ENCODE measurements around the gene TMPRSS7.

- TF ChIP-seq, protein P1, sequence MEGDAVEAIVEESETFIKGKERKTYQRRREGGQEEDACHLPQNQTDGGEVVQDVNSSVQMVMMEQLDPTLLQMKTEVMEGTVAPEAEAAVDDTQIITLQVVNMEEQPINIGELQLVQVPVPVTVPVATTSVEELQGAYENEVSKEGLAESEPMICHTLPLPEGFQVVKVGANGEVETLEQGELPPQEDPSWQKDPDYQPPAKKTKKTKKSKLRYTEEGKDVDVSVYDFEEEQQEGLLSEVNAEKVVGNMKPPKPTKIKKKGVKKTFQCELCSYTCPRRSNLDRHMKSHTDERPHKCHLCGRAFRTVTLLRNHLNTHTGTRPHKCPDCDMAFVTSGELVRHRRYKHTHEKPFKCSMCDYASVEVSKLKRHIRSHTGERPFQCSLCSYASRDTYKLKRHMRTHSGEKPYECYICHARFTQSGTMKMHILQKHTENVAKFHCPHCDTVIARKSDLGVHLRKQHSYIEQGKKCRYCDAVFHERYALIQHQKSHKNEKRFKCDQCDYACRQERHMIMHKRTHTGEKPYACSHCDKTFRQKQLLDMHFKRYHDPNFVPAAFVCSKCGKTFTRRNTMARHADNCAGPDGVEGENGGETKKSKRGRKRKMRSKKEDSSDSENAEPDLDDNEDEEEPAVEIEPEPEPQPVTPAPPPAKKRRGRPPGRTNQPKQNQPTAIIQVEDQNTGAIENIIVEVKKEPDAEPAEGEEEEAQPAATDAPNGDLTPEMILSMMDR (IDR thresholded peaks at IDR 0.05): no peak
- no peak for TF ChIP-seq POLR2A (IDR thresholded peaks at IDR 0.05)
Measured at GRCh38 chr3:112123548-112123947, 89.0 kb downstream of the TMPRSS7 start.
